ENCODE measurements around the gene PTPRE. TPM values are rescaled to one million over a fixed set of nuclear protein-coding genes. Genes with fewer than 3 reads are reported as not detected.

Gene PTPRE
- total RNA-seq, 1 experiment from 2014 or later, result 2.8 TPM

DNA sequence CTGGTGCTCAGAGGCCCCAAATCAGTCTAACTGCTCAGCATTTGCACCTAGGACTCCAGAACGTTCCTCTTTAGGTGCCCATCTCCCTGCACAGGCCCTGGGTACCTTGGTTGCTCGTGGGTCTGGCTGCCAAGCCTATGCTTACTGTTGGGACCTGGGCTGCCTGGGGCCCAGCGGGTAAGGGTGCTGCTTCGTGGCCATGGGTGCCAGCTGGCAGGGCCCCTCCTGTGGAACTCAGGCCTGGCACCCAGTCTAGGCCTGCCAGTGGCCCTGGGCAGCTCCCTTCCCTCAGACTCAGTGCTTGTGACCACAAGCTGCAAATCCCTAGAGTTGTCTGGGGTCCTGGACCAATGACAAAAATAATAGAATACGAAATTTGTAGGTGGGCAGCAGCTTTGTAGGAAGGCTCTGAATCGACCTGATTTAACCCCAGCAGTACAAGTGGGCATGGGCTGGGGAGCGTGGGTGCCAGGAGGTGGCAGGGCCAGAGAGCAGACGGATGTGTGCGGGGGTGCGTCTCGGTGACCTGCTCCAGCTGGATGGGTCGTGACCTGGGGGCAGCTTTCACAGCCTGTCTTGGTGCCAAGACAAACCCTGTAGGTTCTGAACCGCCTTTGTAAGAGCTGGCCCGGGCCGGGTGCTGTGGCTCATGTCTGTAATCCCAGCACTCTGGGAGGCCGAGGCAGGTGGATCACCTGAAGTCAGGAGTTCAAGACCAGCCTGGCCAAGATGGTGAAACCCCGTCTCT lies 149.6 kb downstream of the PTPRE start:
- no peak for DNase-seq (ENCODE audit: low read depth)
- in situ Hi-C loops (cut with HindIII; ENCODE audit: low pct_unique_long_range_greater_than_20kb, low sequenced_read_pairs), result no loop called here

- DNase-seq (ENCODE audit: low read depth), result no peak
- in situ Hi-C loops (cut with HindIII; ENCODE audit: low pct_unique_long_range_greater_than_20kb, low sequenced_read_pairs), result no loop called here
Measured at GRCh38 chr10:128058106-128058749, 151.3 kb downstream of the PTPRE start.

GRCh38 chr10:128058750-128059134 lies 151.8 kb downstream of the PTPRE start:
- in situ Hi-C loops (cut with HindIII; ENCODE audit: low pct_unique_long_range_greater_than_20kb, low sequenced_read_pairs), result no loop called here
- no peak for DNase-seq (ENCODE audit: low read depth)

GRCh38 chr10:128059266-128059981 lies 152.5 kb downstream of the PTPRE start:
- in situ Hi-C loops (cut with HindIII; ENCODE audit: low pct_unique_long_range_greater_than_20kb, low sequenced_read_pairs), result no loop called here

GRCh38 chr10:128059982-128060293 lies 153.0 kb downstream of the PTPRE start:
- no peak for DNase-seq (ENCODE audit: low read depth)
- in situ Hi-C loops (cut with HindIII; ENCODE audit: low pct_unique_long_range_greater_than_20kb, low sequenced_read_pairs), result no loop called here

More at GRCh38 chr10:128059266-128059981, 152.5 kb downstream of the PTPRE start:
- no peak for DNase-seq (ENCODE audit: low read depth)

DNA sequence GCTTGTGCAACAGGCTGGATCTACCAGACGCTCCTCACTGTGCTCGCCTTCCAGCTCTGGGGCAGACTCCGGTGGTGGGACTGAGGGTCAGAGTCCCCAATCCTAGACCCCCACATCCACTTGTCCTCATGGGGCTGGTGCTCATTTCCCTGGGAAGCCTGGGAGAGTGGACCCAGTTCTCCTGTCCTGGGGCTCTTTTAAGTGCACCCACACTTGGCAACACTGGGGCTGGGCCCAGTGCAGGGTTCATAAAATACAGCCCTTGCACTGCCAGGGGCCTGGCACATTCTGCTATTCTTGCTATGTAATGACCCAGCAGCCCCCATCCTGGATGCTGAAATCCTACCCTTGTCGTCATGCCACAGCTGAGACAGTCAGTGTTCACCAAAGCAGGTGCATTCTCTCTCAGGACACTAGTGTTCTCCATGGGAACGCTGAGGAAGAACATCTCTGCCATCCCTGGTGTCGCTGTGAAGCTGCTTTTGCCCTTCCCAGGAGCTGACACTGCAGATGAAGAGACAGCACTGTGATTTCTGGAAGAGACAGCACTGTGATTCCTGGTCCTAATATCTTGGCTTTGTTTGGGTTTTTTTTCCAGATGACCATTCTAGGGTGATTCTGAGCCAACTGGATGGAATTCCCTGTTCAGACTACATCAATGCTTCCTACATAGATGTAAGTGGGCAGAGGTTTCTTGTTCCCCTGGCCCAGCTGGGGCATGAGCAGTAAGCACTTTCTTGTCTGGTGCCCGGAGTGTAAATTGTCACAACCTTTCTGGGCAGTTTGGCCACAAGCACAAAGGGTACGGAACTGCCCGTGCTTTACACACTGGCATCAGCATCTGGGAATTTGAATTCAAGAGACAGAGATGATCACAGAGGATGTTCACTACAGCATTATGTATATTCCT lies 153.7 kb downstream of the PTPRE start:
- in situ Hi-C loops (cut with HindIII; ENCODE audit: low pct_unique_long_range_greater_than_20kb, low sequenced_read_pairs), result no loop called here

GRCh38 chr10:128061306-128062300 lies 154.7 kb downstream of the PTPRE start:
- DNase-seq (ENCODE audit: low read depth), result no peak
- in situ Hi-C loops (cut with HindIII; ENCODE audit: low pct_unique_long_range_greater_than_20kb, low sequenced_read_pairs), result no loop called here

More for the DNA sequence above, 153.7 kb downstream of the PTPRE start:
- DNase-seq (ENCODE audit: low read depth), result no peak

GRCh38 chr10:128062331-128062880 lies 155.5 kb downstream of the PTPRE start:
- in situ Hi-C loops (cut with HindIII; ENCODE audit: low pct_unique_long_range_greater_than_20kb, low sequenced_read_pairs), result no loop called here

DNA sequence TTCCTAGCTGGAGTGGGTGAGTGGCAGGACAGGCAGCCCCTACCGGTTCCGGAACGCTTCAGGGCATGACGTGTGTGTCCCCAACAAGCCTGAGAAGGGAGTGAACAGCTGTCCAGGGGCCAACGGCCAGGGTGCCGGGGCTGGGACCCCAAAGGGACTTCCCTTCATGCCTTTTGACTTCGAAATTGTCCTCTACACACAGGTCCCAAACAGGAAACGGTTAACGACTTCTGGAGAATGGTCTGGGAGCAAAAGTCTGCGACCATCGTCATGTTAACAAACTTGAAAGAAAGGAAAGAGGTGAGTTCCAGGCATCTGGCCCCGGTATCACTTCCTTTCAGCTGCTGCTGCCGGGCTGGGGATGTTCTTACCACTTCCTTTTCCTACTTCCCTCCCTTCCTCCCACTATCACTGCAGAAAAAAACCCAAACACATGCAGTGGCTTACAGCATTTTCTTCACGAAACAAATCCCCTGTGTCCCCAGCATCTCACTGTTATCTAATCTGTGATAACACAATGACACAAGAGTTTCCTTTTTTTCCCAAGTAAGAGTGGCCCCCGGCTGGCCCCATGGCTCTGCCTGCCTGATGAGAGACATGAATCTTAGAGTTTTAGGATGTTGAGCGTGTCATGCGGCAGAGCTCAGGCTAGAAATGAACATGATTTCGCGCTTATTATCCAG lies 156.1 kb downstream of the PTPRE start:
- in situ Hi-C loops (cut with HindIII; ENCODE audit: low pct_unique_long_range_greater_than_20kb, low sequenced_read_pairs), result no loop called here
- DNase-seq (ENCODE audit: low read depth), result no peak

More at GRCh38 chr10:128062331-128062880, 155.5 kb downstream of the PTPRE start:
- no peak for DNase-seq (ENCODE audit: low read depth)

DNA sequence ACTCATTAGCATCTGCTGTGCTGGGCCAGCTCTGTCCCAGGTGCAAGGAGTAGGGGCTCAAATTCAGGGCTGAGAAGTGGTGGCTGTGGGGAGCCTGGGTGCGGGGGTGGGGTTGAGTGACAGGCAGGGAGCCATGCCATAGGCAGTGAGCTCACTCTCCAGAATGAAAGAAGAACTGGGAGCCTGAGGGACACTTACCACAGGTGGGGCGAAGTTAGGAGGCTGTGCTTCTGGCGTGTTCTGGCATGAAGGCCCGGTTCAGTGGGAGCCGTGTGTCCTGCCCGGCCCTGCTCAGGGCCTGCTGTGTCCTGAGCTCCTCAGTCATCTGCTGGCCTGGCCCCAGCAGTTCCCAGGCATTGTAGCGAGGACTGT lies 156.8 kb downstream of the PTPRE start:
- DNase-seq (ENCODE audit: low read depth), result no peak
- in situ Hi-C loops (cut with HindIII; ENCODE audit: low pct_unique_long_range_greater_than_20kb, low sequenced_read_pairs), result no loop called here

GRCh38 chr10:128064108-128064969 lies 157.4 kb downstream of the PTPRE start:
- in situ Hi-C loops (cut with HindIII; ENCODE audit: low pct_unique_long_range_greater_than_20kb, low sequenced_read_pairs), result no loop called here
- DNase-seq (ENCODE audit: low read depth), result no peak

- in situ Hi-C loops (cut with HindIII; ENCODE audit: low pct_unique_long_range_greater_than_20kb, low sequenced_read_pairs), result no loop called here
- DNase-seq (ENCODE audit: low read depth), result no peak
Measured at GRCh38 chr10:128064970-128065580, 158.2 kb downstream of the PTPRE start.

- no peak for DNase-seq (ENCODE audit: low read depth)
- in situ Hi-C loops (cut with HindIII; ENCODE audit: low pct_unique_long_range_greater_than_20kb, low sequenced_read_pairs), result no loop called here
Measured at GRCh38 chr10:128065881-128066534, 159.1 kb downstream of the PTPRE start.

DNA sequence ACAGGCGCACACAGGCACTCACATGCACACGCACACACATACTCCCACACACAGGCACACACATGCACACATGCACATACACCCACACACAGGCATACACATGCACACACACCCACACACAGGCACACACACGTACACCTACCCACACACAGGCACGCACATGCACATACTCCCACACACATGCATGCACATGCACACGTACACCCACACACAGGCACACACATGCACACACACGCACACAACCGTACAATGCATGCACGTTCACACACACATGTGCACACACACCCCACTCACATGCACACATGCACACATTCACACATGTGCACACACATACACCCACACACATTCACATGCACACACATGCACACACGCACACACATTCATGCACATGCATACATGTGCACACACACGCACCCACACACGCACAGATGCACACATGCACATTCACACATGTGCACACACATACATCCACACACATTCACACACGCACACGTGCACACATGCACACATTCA lies 160.0 kb downstream of the PTPRE start:
- no peak for DNase-seq (ENCODE audit: low read depth)
- in situ Hi-C loops (cut with HindIII; ENCODE audit: low pct_unique_long_range_greater_than_20kb, low sequenced_read_pairs), result no loop called here
